ENCODE measurements around the gene ZBTB42.
"Not testable (repeated sequence)": the region's sequence is repeated elsewhere in the genome, so short reads cannot be mapped to it uniquely, and the experiment has no call there.

ZBTB42 gene

GRCh38 chr14:104805326-104805678 is 4.4 kb downstream of the ZBTB42 start:
- Histone ChIP-seq H3K9me3 (ENCODE audit: control insufficient read depth, low read length) (no peaks in the 10 kb centered on the region), H3K36me3 (ENCODE audit: control insufficient read depth, insufficient read depth, low read length) (no peaks in the 10 kb centered on the region), H3K4me1 (ENCODE audit: control insufficient read depth, insufficient read depth, low read length, poor library complexity, severe bottlenecking) (peaks cover 4% of the 10 kb centered on the region), H3K27ac (ENCODE audit: low read depth, low read length, severe bottlenecking) (no peak overlapping the region), H3K4me3 (ENCODE audit: extremely low read depth, insufficient read depth, low read length, poor library complexity, severe bottlenecking) (no peak overlapping the region)
- 83 to 86% methylated on average over 1 to 2 of the region's 3 CpGs for WGBS, 2 experiments (ENCODE audit: insufficient coverage in 2 of 2)

GRCh38 chr14:104805941-104806624 is 5.2 kb downstream of the ZBTB42 start:
- Histone ChIP-seq H3K4me1 (ENCODE audit: control insufficient read depth, insufficient read depth, low read length, poor library complexity, severe bottlenecking) (peaks cover 4% of the 10 kb centered on the region), H3K4me3 (ENCODE audit: extremely low read depth, insufficient read depth, low read length, poor library complexity, severe bottlenecking) (no peak overlapping the region), H3K36me3 (ENCODE audit: control insufficient read depth, insufficient read depth, low read length) (no peaks in the 10 kb centered on the region), H3K27ac (ENCODE audit: low read depth, low read length, severe bottlenecking) (no peak overlapping the region), H3K9me3 (ENCODE audit: control insufficient read depth, low read length) (no peaks in the 10 kb centered on the region)
- 90 to 91% methylated on average over 13 to 14 of the region's 14 CpGs for WGBS, 2 experiments (ENCODE audit: insufficient coverage in 2 of 2)

DNA sequence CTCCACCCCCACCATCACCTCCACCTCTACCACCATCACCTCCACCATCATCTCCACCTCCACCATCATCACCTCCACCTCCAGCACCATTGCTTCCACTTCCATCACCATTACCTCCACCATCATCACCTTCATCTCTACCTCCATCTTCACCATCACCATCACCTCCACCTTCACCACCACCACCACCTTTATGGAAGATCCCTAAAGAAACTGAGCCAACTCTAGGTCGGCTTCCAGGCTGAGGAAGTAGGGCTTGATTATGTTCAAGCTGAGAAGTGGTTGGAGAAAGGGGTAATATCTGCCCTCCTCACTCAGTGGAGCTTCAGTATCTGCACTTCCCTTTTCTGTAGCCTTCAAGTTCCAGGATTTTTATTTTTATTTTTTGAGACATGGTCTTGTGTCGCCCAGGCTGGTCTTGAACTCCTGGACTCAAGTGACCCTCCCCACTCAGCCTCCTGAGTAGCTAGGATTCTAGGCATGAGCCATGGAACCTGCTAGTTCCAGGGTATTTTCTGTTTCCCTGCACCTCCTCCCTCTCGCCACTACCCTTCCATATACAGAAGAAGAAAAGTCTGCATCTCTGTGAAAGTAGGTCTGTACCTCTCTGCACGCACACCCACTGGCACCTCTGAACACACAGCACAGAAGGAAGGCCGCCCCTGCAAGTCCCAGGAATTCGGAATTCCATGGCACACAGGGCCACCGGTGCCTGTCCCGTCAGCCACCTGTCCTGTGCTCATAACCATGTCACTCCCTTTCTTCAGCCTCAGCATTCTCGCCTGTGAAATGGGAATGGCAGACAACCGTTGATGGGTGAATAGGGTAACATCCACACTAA is 5.9 kb downstream of the ZBTB42 start:
- Histone ChIP-seq H3K27ac (ENCODE audit: low read depth, low read length, severe bottlenecking) (no peak overlapping the region), H3K9me3 (ENCODE audit: control insufficient read depth, low read length) (no peaks in the 10 kb centered on the region), H3K36me3 (ENCODE audit: control insufficient read depth, insufficient read depth, low read length) (no peaks in the 10 kb centered on the region), H3K4me3 (ENCODE audit: extremely low read depth, insufficient read depth, low read length, poor library complexity, severe bottlenecking) (no peak overlapping the region), H3K4me1 (ENCODE audit: control insufficient read depth, insufficient read depth, low read length, poor library complexity, severe bottlenecking) (no peaks in the 10 kb centered on the region)
- 91 to 93% methylated on average over 5 to 6 of the region's 10 CpGs for WGBS, 2 experiments (ENCODE audit: insufficient coverage in 2 of 2)

DNA sequence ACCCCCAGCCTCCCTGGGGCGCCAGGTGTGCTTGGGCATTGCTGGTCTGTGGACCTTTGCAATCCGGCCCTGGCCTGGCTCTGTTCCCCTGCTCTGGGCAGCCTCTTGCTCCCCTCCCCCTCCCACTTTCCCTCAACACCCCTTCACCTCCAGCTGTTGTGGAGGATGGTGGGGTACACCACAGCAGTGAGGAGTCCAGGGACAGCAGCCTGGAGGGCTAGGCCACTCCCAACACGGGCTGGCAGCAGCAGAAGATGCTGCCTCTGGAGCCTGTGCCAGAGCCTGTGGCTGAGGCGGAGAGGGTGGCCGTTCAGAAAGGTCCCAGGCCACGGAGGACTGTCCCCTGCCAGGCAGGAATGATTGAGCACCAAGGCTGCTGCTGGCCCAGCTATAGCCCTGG is 7.6 kb downstream of the ZBTB42 start:
- no peaks in the 10 kb centered on the region for H3K9me3 ChIP-seq (ENCODE audit: control insufficient read depth, low read length)
- H3K36me3 ChIP-seq (ENCODE audit: control insufficient read depth, insufficient read depth, low read length) = no peaks in the 10 kb centered on the region
- no peak overlapping the region for H3K4me3 ChIP-seq (ENCODE audit: extremely low read depth, insufficient read depth, low read length, poor library complexity, severe bottlenecking)
- no peak overlapping the region for H3K27ac ChIP-seq (ENCODE audit: low read depth, low read length, severe bottlenecking)
- no peaks in the 10 kb centered on the region for H3K4me1 ChIP-seq (ENCODE audit: control insufficient read depth, insufficient read depth, low read length, poor library complexity, severe bottlenecking)
- 69 to 87% methylated on average over 2 to 5 of the region's 6 CpGs for WGBS, 2 experiments (ENCODE audit: insufficient coverage in 2 of 2)

DNA sequence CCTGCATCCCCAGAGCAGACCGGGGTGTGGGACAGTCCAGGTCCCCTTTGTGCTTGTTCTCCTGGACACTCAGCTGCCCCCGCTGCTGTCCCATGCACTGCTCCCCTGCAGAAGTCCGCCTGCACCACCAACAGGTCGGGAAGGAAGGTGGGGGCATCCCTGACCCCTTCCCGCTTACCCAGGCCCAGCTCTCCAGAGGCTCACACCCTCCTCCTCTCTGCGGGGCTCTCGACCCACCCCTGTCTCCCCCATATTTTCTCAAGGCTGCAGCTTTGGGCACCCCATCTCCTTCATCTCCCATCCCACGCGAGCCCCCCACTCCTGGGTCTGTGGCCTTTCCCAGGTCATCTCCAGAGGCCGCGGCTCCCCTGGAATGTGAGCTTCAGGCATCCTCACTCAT is 9.4 kb downstream of the ZBTB42 start:
- WGBS, 2 experiments (ENCODE audit: insufficient coverage in 2 of 2) = 87 to 93% methylated on average over 8 to 10 of the region's 11 CpGs
- Histone ChIP-seq H3K27ac (ENCODE audit: low read depth, low read length, severe bottlenecking) (no peak overlapping the region), H3K4me3 (ENCODE audit: extremely low read depth, insufficient read depth, low read length, poor library complexity, severe bottlenecking) (no peak overlapping the region), H3K36me3 (ENCODE audit: control insufficient read depth, insufficient read depth, low read length) (no peaks in the 10 kb centered on the region), H3K4me1 (ENCODE audit: control insufficient read depth, insufficient read depth, low read length, poor library complexity, severe bottlenecking) (no peaks in the 10 kb centered on the region), H3K9me3 (ENCODE audit: control insufficient read depth, low read length) (no peaks in the 10 kb centered on the region)

- Histone ChIP-seq H3K4me3 (ENCODE audit: extremely low read depth, insufficient read depth, low read length, poor library complexity, severe bottlenecking) (no peak overlapping the region), H3K9me3 (ENCODE audit: control insufficient read depth, low read length) (no peaks in the 10 kb centered on the region), H3K27ac (ENCODE audit: low read depth, low read length, severe bottlenecking) (no peak overlapping the region), H3K36me3 (ENCODE audit: control insufficient read depth, insufficient read depth, low read length) (no peaks in the 10 kb centered on the region), H3K4me1 (ENCODE audit: control insufficient read depth, insufficient read depth, low read length, poor library complexity, severe bottlenecking) (peaks cover 4% of the 10 kb centered on the region)
- WGBS, 2 experiments (ENCODE audit: insufficient coverage in 2 of 2) = 93 to 100% methylated on average over 4 to 5 of the region's 7 CpGs
Measured at GRCh38 chr14:104813286-104813685, 12.4 kb downstream of the ZBTB42 start.

- not testable (repeated sequence) for H3K27ac ChIP-seq (ENCODE audit: low read depth, low read length, severe bottlenecking); H3K4me1 ChIP-seq (ENCODE audit: control insufficient read depth, insufficient read depth, low read length, poor library complexity, severe bottlenecking); H3K36me3 ChIP-seq (ENCODE audit: control insufficient read depth, insufficient read depth, low read length); H3K9me3 ChIP-seq (ENCODE audit: control insufficient read depth, low read length)
- peak overlapping the region; percentile 79 for H3K4me3 ChIP-seq (ENCODE audit: extremely low read depth, insufficient read depth, low read length, poor library complexity, severe bottlenecking)
- WGBS, 2 experiments (ENCODE audit: insufficient coverage in 2 of 2) = 91 to 95% methylated on average over 6 to 14 of the region's 15 CpGs
Measured at GRCh38 chr14:104814701-104815100, 13.8 kb downstream of the ZBTB42 start.

DNA sequence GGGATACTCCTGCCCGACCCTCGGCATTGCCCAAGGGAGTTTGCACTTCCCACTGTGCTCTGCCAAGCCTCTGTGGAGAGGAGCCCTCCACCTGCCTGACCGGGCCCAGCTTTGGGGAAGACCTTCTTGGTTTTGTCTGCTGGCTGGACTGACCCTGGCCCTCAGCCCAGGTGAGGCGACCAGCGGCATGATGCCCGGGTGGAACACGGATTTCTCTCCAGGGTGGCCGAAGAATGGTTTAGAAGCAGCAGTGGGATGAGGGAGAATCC is 15.6 kb downstream of the ZBTB42 start:
- H3K27ac ChIP-seq (ENCODE audit: low read depth, low read length, severe bottlenecking) = peak overlapping the region; percentile 79
- WGBS, 2 experiments (ENCODE audit: insufficient coverage in 2 of 2) = 2 to 16% methylated on average over 7 to 8 of the region's 8 CpGs
- H3K4me3 ChIP-seq (ENCODE audit: extremely low read depth, insufficient read depth, low read length, poor library complexity, severe bottlenecking) = peak overlapping the region; percentile 79
- no peaks in the 10 kb centered on the region for H3K36me3 ChIP-seq (ENCODE audit: control insufficient read depth, insufficient read depth, low read length)
- no peaks in the 10 kb centered on the region for H3K9me3 ChIP-seq (ENCODE audit: control insufficient read depth, low read length)
- peaks cover 9% of the 10 kb centered on the region for H3K4me1 ChIP-seq (ENCODE audit: control insufficient read depth, insufficient read depth, low read length, poor library complexity, severe bottlenecking)

DNA sequence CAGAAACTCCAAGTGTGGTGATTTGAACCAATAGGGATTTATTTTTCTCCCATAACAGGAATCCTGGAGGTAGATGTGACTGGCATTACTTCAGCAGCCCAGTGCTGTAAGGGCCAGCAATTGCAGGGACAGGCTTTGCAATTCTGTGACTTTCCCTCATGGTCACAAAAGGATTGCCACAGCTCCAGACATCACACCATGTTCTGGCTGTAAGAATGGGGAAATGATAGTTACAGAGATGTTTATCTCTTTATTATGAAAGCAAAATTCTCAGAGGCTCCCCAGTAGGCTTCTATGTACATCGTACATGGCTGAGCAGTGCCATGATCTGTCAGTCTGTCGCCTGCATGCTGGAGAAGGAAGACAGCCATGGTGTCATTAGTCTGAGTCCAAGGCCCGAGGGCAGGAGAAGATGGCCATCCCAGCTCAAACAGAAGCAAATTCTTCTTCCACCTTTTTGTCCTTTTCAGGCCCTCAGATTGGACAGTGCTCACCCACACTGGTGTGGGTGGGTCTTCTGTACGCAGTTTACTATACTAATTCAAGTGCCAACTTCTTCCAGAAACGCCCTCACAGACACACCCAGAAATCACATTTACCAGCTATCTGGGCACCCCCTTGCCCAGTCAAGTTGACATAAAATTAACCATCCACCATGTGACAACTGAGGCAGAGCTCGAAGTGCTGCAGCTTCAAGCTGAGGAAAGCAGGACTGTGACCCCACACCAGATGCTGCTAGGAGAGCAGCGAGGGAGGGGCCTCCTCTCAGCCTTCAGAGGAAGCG is 17.2 kb downstream of the ZBTB42 start:
- peaks cover 11% of the 10 kb centered on the region for H3K4me1 ChIP-seq (ENCODE audit: control insufficient read depth, insufficient read depth, low read length, poor library complexity, severe bottlenecking)
- WGBS, 2 experiments (ENCODE audit: insufficient coverage in 2 of 2) = 94 to 100% methylated on average over 8 of the region's 8 CpGs

GRCh38 chr14:104818714-104819161 is 17.8 kb downstream of the ZBTB42 start:
- 91 to 94% methylated on average over 7 to 9 of the region's 9 CpGs for WGBS, 2 experiments (ENCODE audit: insufficient coverage in 2 of 2)
- Histone ChIP-seq H3K27ac (ENCODE audit: low read depth, low read length, severe bottlenecking) (no peak overlapping the region), H3K9me3 (ENCODE audit: control insufficient read depth, low read length) (no peaks in the 10 kb centered on the region), H3K4me1 (ENCODE audit: control insufficient read depth, insufficient read depth, low read length, poor library complexity, severe bottlenecking) (peaks cover 11% of the 10 kb centered on the region), H3K4me3 (ENCODE audit: extremely low read depth, insufficient read depth, low read length, poor library complexity, severe bottlenecking) (no peak overlapping the region), H3K36me3 (ENCODE audit: control insufficient read depth, insufficient read depth, low read length) (no peaks in the 10 kb centered on the region)

More for the DNA sequence above, 17.2 kb downstream of the ZBTB42 start:
- Histone ChIP-seq H3K9me3 (ENCODE audit: control insufficient read depth, low read length) (no peaks in the 10 kb centered on the region), H3K4me3 (ENCODE audit: extremely low read depth, insufficient read depth, low read length, poor library complexity, severe bottlenecking) (no peak overlapping the region), H3K36me3 (ENCODE audit: control insufficient read depth, insufficient read depth, low read length) (no peaks in the 10 kb centered on the region), H3K27ac (ENCODE audit: low read depth, low read length, severe bottlenecking) (no peak overlapping the region)

Data from mesodermal cell (in vitro differentiated cells).